ENCODE measurements around the gene LSM7.
"Not testable (repeated sequence)": the region's sequence is repeated elsewhere in the genome, so short reads cannot be mapped to it uniquely, and the experiment has no call there.

Gene LSM7

GRCh38 chr19:2291185-2291751, 37.1 kb downstream of the LSM7 start:
- DNase-seq = no peak

- DNase-seq = no peak
These were observed 37.8 kb downstream of the LSM7 start for GRCh38 chr19:2290441-2291184.

- DNase-seq = peak; percentile 29 to 32
These were observed 38.5 kb downstream of the LSM7 start for GRCh38 chr19:2289714-2290435.

GRCh38 chr19:2288818-2289713, 39.3 kb downstream of the LSM7 start:
- no peak for DNase-seq

DNA sequence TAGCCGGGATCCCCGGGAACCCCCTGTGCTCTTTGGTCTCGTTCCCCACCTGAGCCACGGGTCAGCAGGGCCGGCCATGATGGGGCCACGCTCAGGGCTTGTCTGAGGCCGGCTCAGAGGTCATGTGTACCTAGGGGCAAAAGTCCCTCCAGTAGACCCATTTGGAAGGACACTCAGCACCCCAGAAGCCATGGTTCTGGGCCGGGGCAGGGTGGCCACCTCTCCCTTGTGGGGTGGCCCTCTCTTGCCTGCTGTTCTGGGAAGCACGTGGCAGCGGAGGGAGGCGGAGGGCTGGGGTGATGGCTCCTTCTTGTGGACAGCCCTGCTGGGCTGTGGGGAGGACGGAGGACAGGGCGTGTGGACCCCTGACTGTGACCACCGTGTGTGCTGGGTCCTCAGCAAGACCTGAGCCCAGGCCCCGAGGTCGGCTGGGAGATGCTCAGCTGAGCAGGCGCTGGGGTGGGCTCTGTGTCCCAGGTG, 40.0 kb downstream of the LSM7 start:
- no peak for DNase-seq

DNA sequence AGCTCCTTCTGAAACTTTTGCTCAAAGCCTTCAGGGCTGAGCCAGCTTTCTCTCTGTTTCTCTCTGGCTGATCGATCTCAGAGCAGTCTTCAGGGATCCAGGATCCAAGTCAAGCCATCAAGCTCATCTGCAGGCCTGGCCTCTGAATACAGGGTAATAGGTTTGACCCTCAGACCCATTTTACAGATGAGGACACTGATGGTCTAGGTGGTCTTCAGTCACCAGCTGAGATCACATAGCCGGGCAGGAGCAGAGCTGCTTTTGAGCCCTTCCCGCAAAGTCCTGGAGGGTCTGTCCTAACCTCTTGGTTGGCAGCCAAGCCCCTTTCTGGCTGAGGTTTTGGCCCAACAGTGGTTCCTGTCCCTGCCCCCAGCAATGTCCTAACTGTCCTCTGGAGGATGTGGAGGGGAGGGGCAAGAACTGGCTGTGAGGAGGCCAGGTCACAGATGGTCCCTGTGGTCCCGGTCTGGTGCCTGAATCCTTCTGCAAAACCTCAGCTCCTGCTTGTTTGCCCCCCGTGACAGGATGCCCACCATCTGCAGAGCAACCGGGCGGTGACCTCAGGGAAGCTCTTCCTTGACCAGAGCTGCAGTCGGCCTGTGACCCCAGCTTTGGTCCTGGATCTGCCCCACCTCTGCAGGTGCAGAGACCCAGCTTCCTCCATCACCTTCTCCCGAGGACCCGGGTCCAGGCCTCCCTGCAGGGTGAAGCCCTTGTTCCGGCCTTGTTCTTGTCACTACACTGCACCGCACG, 40.6 kb downstream of the LSM7 start:
- no peak for DNase-seq

GRCh38 chr19:2286402-2287140, 41.8 kb downstream of the LSM7 start:
- DNase-seq = no peak

DNA sequence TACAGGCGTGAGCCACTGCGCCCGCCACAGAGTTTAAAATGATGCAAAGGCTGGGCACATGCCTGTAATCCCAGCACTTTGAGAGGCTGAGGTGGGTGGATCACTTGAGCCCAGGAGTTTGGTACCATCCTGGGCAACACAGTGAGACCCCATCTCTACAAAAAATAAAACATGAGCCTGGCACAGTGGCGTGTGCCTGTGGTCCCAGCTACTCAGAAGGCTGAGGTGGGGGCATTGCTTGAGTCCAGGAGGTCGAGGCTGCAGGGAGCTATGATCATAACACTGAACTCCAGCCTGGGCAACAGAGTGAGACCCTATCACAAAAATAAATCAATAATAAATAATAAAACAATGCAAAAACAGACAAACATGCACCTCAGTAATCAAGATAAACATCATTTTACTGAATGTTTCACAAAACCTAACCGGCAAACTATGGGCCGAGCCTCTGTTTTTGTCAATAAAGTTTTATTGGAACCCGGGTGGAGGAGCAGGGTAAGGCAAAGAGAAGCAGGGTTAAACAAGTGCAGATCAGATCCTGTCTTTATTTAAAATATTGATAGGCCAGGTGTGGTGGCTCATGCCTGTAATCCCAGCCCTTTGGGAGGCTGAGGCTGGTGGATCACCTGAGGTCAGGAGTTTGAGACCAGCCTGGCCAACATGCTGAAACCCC, 44.4 kb downstream of the LSM7 start:
- no peak for DNase-seq

DNA sequence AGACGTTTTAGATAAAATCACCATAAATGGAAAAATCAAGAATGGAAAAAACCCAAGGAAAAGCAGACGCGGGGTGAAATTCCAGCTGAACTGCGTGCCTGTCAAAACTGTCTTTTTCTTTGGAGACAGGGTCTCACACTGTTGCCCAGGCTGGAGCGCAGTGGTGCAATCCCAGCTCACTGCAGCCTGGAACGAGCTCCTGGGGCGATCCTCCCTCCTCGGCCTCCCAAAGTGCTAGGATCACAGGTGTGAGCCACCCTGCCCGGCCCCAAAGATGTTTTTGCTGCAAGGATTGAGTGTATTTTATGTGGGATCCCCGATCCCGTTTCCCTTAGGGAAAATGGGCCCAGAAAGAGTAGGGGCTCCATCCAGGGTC, 45.5 kb downstream of the LSM7 start:
- DNase-seq = no peak

DNA sequence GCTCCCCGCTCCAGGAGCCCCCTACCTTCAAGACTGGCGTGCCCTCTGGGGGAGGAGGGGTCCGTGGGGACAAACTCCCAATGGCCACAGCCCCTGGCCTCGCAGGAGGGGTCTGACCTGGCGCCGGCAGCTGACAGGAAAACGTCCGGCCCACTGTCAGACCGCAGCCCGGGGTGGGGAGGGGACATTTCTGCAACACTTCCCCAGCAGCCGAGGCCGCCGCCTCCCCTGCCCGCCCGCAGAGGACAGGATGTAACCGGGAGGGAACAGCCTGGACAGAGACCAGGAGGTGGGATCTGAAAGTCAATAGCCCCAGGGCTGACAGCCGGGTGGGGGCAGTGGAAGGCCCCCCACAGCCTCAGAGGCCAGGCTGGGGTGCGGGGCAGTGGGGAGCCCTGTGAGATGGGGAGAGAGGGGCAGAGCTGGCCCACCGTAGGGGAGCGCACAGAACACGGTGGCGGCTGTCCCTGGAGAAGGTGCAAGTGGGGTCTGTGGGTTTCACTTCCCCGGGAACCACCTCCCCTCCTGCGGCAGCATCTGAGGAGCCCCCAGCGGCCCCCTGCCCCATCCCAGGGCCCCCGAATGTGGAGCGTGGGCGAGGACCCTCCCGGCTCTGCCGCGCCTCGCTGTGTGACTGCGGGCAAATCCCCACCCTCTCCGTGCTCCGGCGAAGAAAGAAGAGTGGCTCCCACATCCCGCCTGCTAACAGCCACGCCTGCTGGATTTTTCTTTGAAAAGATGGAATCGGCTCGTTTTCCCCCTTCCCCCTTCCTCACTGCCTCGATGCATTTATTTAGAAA, 46.1 kb downstream of the LSM7 start, which contains the start of gene PEAK3:
PEAK3 (minus strand) TSS at position 114 of the 800 bp plus-strand sequence. CDS start 1,244 bp downstream, outside the sequence.
- DNase-seq = peak in 1 of 2 experiments; percentile 14

GRCh38 chr19:2281265-2282061, 46.9 kb downstream of the LSM7 start:
- not testable (repeated sequence) for DNase-seq

- DNase-seq = no peak
These were observed 47.6 kb downstream of the LSM7 start for GRCh38 chr19:2280633-2281264.

GRCh38 chr19:2278459-2279158, 49.8 kb downstream of the LSM7 start:
- DNase-seq = no peak

DNA sequence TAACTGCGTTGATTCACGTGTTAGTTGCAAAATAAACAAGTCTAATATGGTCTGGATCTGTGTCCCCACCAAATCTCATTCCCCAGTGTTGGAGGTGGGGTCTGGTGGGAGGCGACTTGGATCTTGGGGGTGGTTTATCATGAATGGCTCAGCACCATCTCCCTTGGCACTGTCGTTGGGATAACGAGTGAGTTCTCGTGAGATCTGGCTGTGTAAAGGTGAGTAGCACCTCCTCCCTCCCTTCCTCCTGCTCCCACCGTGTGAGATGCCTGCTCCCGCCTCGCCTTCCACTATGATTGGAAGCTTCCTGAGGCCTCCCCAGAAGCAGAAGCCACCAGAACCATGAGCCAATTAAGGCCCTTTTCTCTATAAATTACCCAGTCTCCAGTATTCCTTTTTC, 51.2 kb downstream of the LSM7 start:
- no peak for DNase-seq

GRCh38 chr19:2276429-2276986, 51.9 kb downstream of the LSM7 start:
- no peak for DNase-seq

DNA sequence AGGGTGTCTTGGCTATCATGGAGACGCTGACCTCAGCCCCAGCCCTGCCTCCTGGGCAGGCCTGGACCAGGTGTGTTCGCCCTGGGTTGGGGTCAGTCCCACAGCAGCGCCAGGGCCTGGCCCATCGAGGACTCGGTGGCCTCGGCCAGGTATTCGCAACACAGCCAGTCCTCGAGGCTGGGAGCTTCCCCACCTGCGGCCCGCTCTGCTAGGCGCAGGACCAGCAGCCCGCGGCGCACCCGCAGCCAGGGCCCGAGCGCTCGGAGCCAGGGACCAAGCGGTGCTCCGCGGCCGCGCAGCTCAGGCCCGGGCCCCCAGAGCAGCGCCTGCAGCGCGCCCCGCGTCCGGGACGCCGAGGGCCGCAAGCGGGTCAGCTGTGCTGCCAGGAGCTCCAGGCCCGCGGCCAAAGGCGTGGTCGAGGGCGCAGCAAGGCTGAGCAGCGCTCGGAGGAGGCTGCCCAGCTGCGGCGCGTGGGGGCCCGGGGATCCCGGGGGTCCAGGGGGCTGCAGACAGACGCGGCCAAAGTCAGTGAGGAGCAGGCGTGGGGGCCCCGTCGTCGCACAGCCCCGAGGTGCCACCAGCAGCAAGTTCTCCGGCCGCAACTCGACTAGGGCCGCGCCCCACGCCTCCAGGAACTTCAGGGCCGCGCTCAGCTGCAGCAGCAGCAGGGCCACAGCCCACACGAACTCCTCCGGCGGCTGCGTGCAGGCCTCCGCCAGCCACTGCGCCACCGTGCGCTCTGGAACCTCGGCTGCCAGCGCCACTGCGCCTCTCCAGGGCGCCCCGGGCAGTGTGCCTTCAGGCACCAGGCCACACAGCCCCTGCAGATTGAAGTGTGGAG, 52.6 kb downstream of the LSM7 start:
- DNase-seq = no peak

Measured in stimulated activated CD4-positive, alpha-beta T cell treated with anti-CD3 and anti-CD28 coated beads, Interleukin-4, amount 100 ng/mL, for 4 hours (primary cell).